HEK293 (cell line): ENCODE results near the gene BRI3.
A peak's percentile ranks its signal among the peaks of the same experiment; 100 is the strongest.

Experiments used
- CTCF ChIA-PET: fragments of 350-600 bp; formaldehyde crosslinking; extraction: SDS; loops from one replicate; lab custom pipeline; 2021; ENCODE audit warnings: antibody characterized with exemption; lab: Yijun Ruan, JAX
- POLR2A ChIA-PET: fragments of 300-600 bp; formaldehyde crosslinking; extraction: SDS; loops from one replicate; lab custom pipeline; 2020; ENCODE audit warnings: antibody characterized with exemption, inconsistent platforms; lab: Yijun Ruan, JAX
- H3K27ac ChIP-seq: fragments of 200-500 bp; sonication (Bioruptor generic); 2 replicates; pipeline ENCODE4 v1.5.1; 2014; ENCODE audit warnings: low read depth, low read length, control low read depth, inconsistent platforms; ENCODE audit errors: extremely low read depth
- H3K36me3 ChIP-seq, 2 experiments: fragments of 200-500 bp in 1 of 2; sonication (Bioruptor generic) in 1 of 2; 1 replicate in 1 of 2; 2 replicates in 1 of 2; pipeline ENCODE4 v1.5.1; 2014 to 2017; ENCODE audit warnings: inconsistent platforms in 2 of 2, low read length in 2 of 2; ENCODE audit not compliant: control insufficient read depth in 2 of 2, insufficient read depth in 1 of 2
- H3K4me1 ChIP-seq: fragments of 200-500 bp; sonication (Bioruptor generic); 2 replicates; pipeline ENCODE4 v1.5.1; 2014; ENCODE audit warnings: mild to moderate bottlenecking, low read length, inconsistent platforms; ENCODE audit not compliant: control insufficient read depth, insufficient read depth
- H3K4me3 ChIP-seq: 2 replicates; pipeline ENCODE4 v1.5.1; 2011; ENCODE audit warnings: low read depth, mild to moderate bottlenecking, control low read depth, low read length, moderate library complexity
- H3K9me3 ChIP-seq: fragments of 200-500 bp; sonication (Bioruptor generic); 2 replicates; pipeline ENCODE4 v1.5.1; 2014; ENCODE audit warnings: low read depth, low read length, inconsistent platforms; ENCODE audit not compliant: control insufficient read depth, insufficient read depth
- KLF8 ChIP-seq: fragments of 450-650 bp; formaldehyde crosslinking; IDR thresholded peaks from 2 replicates; pipeline ENCODE4 v1.5.1; 2016; ENCODE audit warnings: missing biosample characterization, missing genetic modification characterization
- MEIS1 ChIP-seq: sonication (generic); formaldehyde crosslinking; IDR thresholded peaks from 2 replicates; pipeline ENCODE4 v1.8.1; 2022; ENCODE audit warnings: missing genetic modification reagents, mild to moderate bottlenecking, borderline replicate concordance
- PRDM2 ChIP-seq: fragments of 450-650 bp; formaldehyde crosslinking; IDR thresholded peaks from 2 replicates; pipeline ENCODE4 v1.5.1; 2016; ENCODE audit warnings: missing biosample characterization, missing genetic modification characterization, borderline replicate concordance
- SCRT2 ChIP-seq: fragments of 450-650 bp; formaldehyde crosslinking; IDR thresholded peaks from 2 replicates; pipeline ENCODE4 v1.5.1; 2016; ENCODE audit warnings: missing biosample characterization, missing genetic modification characterization
- ZBTB10 ChIP-seq: fragments of 450-650 bp; formaldehyde crosslinking; IDR thresholded peaks from 2 replicates; pipeline ENCODE4 v1.5.1; 2016; ENCODE audit warnings: missing biosample characterization, missing genetic modification characterization
- ZBTB11 ChIP-seq: fragments of 450-650 bp; formaldehyde crosslinking; conservative IDR thresholded peaks from 2 replicates; pipeline ENCODE4 v1.5.1; 2016; ENCODE audit warnings: low read depth, missing biosample characterization, missing genetic modification characterization
- ZNF114 ChIP-seq: fragments of 450-650 bp; formaldehyde crosslinking; IDR thresholded peaks from 2 replicates; pipeline ENCODE4 v1.5.0; 2017; ENCODE audit warnings: missing biosample characterization, missing genetic modification characterization
- ZNF121 ChIP-seq: fragments of 450-650 bp; formaldehyde crosslinking; IDR thresholded peaks from 2 replicates; pipeline ENCODE4 v1.5.1; 2016; ENCODE audit warnings: missing biosample characterization, missing genetic modification characterization
- ZNF169 ChIP-seq: fragments of 450-650 bp; formaldehyde crosslinking; IDR thresholded peaks from 2 replicates; pipeline ENCODE4 v1.5.1; 2016; ENCODE audit warnings: missing biosample characterization, missing genetic modification characterization
- ZNF214 ChIP-seq: fragments of 450-650 bp; formaldehyde crosslinking; IDR thresholded peaks from 2 replicates; pipeline ENCODE4 v1.5.1; 2017; ENCODE audit warnings: missing biosample characterization, mild to moderate bottlenecking, missing genetic modification characterization, borderline replicate concordance
- ZNF37A ChIP-seq: fragments of 450-650 bp; IDR thresholded peaks from 2 replicates; pipeline ENCODE4 v1.5.1; 2018; ENCODE audit warnings: missing biosample characterization, missing genetic modification characterization
- ZNF529 ChIP-seq: fragments of 450-650 bp; formaldehyde crosslinking; IDR thresholded peaks from 2 replicates; pipeline ENCODE4 v1.5.1; 2017; ENCODE audit warnings: missing genetic modification characterization, missing biosample characterization; ENCODE audit not compliant: insufficient replicate concordance
- ZNF555 ChIP-seq: fragments of 450-650 bp; formaldehyde crosslinking; conservative IDR thresholded peaks from 2 replicates; pipeline ENCODE4 v1.5.1; 2017; ENCODE audit warnings: missing biosample characterization, mild to moderate bottlenecking, missing genetic modification characterization, inconsistent platforms
- ZSCAN16 ChIP-seq: fragments of 450-650 bp; formaldehyde crosslinking; IDR thresholded peaks from 2 replicates; pipeline ENCODE4 v1.5.1; 2016; ENCODE audit warnings: missing biosample characterization, missing genetic modification characterization

The BRI3 gene

GRCh38 chr7:98249106-98249505 is 32.4 kb upstream of the BRI3 start:
- no peak overlapping the region for H3K4me3 ChIP-seq
- no peak for TF ChIP-seq KLF8 (tag by site-specific recombination)
- peak; percentile 61 for TF ChIP-seq ZBTB11 (tag by site-specific recombination)
- TF ChIP-seq, all 188 proteins: peak for 1
- peaks cover 1 to 4% of the 10 kb centered on the region in 2 experiments; a peak in 2 of 3 replicates for H3K36me3 ChIP-seq
- H3K27ac ChIP-seq, result no peak overlapping the region
- CTCF ChIA-PET, result interaction anchor here (0.6 kb wide), 1 partner anchor 17 kb away, joined by 4 read pairs; no protein-coding TSS in a partner anchor
- POLR2A ChIA-PET, result no interaction called here
- H3K9me3 ChIP-seq, result no peaks in the 10 kb centered on the region
- peaks cover 2% of the 10 kb centered on the region; the same call in 1 of the 2 replicates for H3K4me1 ChIP-seq

- no peaks in the 10 kb centered on the region for H3K9me3 ChIP-seq
- no peak overlapping the region for H3K27ac ChIP-seq
- POLR2A ChIA-PET, result no interaction called here
- CTCF ChIA-PET, result interaction anchor here (0.7 to 1.1 kb wide), 2 partner anchors 11 to 150 kb away, joined by 3 read pairs; partner anchors contain the start of gene BAIAP2L1
- H3K4me1 ChIP-seq, result peaks cover 2% of the 10 kb centered on the region; the same call in 1 of the 2 replicates
- H3K4me3 ChIP-seq, result no peak overlapping the region
- TF ChIP-seq ZNF37A (tag by site-specific recombination), result no peak
- 0 out of 2 replicates have a peak, but pooled peaks have one; percentile 19 for TF ChIP-seq SCRT2 (tag by site-specific recombination)
- peaks cover 4% of the 10 kb centered on the region in 2 experiments for H3K36me3 ChIP-seq
Observed at GRCh38 chr7:98250789-98251188, 30.7 kb upstream of the BRI3 start.

GRCh38 chr7:98251231-98251600 is 30.3 kb upstream of the BRI3 start:
- POLR2A ChIA-PET, result no interaction called here
- H3K27ac ChIP-seq, result no peak overlapping the region; the same call in 1 of the 2 replicates
- TF ChIP-seq PRDM2 (tag by site-specific recombination) (no peak), ZSCAN16 (tag by site-specific recombination) (no peak), MEIS1 (CRISPR knock-in tag) (no peak), ZNF529 (tag by site-specific recombination) (no peak), ZBTB10 (tag by site-specific recombination) (no peak), ZNF214 (tag by site-specific recombination) (no peak), ZNF555 (tag by site-specific recombination) (no peak), ZNF114 (tag by site-specific recombination) (no peak), ZNF121 (tag by site-specific recombination) (no peak), ZNF169 (tag by site-specific recombination) (no peak)

More at GRCh38 chr7:98251231-98251600, 30.3 kb upstream of the BRI3 start:
- Histone ChIP-seq H3K36me3 (peaks cover 4% of the 10 kb centered on the region in 2 experiments), H3K4me1 (peaks cover 2% of the 10 kb centered on the region; the same call in 1 of the 2 replicates), H3K4me3 (peak overlapping the region; percentile 92), H3K9me3 (no peaks in the 10 kb centered on the region)
- CTCF ChIA-PET, result interaction anchor here (0.5 to 1.1 kb wide), 4 partner anchors 10 to 271 kb away, joined by 3 to 4 read pairs (median 3); partner anchors contain the start of gene BAIAP2L1
